DOHH2 (cell line): Measurements from ENCODE around the gene DNAH10.
"Not testable (repeated sequence)": the region's sequence is repeated elsewhere in the genome, so short reads cannot be mapped to it uniquely, and the experiment has no call there.

Experiments used
- EZH2phosphoT487 ChIP-seq: fragments of 200-600 bp; sonication (generic); IDR thresholded peaks from 2 replicates; pipeline ENCODE4 v1.6.1; 2017; ENCODE audit warnings: borderline replicate concordance, mild to moderate bottlenecking, antibody characterized with exemption, low read length, moderate library complexity, mixed read lengths
- TF ChIP-seq, protein P1 (sequence below): fragments of 200-600 bp; sonication (generic); IDR thresholded peaks from one replicate; pipeline ENCODE4 v1.5.1; 2014; ENCODE audit warnings: antibody characterized with exemption, mild to moderate bottlenecking, low read depth, low read length; ENCODE audit not compliant: poor library complexity, severe bottlenecking

- TF ChIP-seq, protein P1, sequence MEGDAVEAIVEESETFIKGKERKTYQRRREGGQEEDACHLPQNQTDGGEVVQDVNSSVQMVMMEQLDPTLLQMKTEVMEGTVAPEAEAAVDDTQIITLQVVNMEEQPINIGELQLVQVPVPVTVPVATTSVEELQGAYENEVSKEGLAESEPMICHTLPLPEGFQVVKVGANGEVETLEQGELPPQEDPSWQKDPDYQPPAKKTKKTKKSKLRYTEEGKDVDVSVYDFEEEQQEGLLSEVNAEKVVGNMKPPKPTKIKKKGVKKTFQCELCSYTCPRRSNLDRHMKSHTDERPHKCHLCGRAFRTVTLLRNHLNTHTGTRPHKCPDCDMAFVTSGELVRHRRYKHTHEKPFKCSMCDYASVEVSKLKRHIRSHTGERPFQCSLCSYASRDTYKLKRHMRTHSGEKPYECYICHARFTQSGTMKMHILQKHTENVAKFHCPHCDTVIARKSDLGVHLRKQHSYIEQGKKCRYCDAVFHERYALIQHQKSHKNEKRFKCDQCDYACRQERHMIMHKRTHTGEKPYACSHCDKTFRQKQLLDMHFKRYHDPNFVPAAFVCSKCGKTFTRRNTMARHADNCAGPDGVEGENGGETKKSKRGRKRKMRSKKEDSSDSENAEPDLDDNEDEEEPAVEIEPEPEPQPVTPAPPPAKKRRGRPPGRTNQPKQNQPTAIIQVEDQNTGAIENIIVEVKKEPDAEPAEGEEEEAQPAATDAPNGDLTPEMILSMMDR = not testable (repeated sequence)
- not testable (repeated sequence) for TF ChIP-seq EZH2phosphoT487
These were observed 149.7 kb downstream of the DNAH10 start for GRCh38 chr12:123911672-123912409.
